MV-4-11 (cell line): ENCODE results near the gene VIT.

Source experiments
- DNase-seq: peaks from one replicate; lab custom pipeline; 2025; lab: John Stamatoyannopoulos, UW

The VIT gene

GRCh38 chr2:36859366-36859792 lies 162.9 kb downstream of the VIT start:
- no peak for DNase-seq

GRCh38 chr2:36861896-36862295 lies 165.4 kb downstream of the VIT start:
- DNase-seq, result no peak
